ENCODE data around the gene ASXL1. TPM values are rescaled to one million over a fixed set of nuclear protein-coding genes. Genes with fewer than 3 reads are reported as not detected.
"Not testable (repeated sequence)": the region's sequence is repeated elsewhere in the genome, so short reads cannot be mapped to it uniquely, and the experiment has no call there.

Gene ASXL1
- total RNA-seq, 2 experiments from 2014 or later: 129 to 137 TPM

DNA sequence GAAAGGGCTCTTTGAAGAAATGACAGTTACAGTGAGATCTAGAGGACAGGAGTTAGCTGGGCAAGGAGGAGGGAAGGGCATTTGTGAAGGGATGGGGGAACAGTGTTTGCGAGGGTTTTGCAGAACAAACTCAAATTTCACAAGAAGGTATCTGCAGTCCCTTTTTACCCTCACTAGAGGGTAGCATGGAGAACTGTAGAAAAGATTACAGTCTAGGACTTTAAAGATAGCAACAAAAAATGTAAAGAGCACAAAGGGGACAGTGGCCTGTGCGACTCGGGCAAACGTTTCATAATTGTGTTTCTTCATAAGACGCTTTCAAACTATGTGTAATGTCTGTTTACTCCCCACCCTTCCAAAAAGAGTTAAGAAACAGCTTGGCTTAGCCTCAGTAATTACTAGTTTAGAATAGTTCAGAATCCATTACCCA lies 21.2 kb upstream of the ASXL1 start:
- intact Hi-C loops (cut with micrococcal nuclease): no loop called here
- Mint-ChIP-seq H3K4me1 (ENCODE audit: low read depth) (peaks cover 40% of the 10 kb centered on the region), H3K27me3 (no peaks in the 10 kb centered on the region), H3K27ac (peak overlapping the region; percentile 65), H3K4me3 (no peak overlapping the region), H3K9me3 (no peaks in the 10 kb centered on the region), H3K36me3 (ENCODE audit: low read depth) (peaks cover 32% of the 10 kb centered on the region)
- DNase-seq: no peak
- no peak for ATAC-seq
- TF ChIP-seq CTCF (IDR thresholded peaks at IDR 0.05): peak; percentile 67
- ChIA-PET CTCF (interaction anchor here (0.8 to 2.2 kb wide), 7 partner anchors 8 to 52 kb away, joined by 3 to 10 read pairs (median 5); no protein-coding TSS in a partner anchor), POLR2A (interaction anchor here (0.6 to 1.5 kb wide), 5 partner anchors 11 to 113 kb away, joined by 3 to 5 read pairs (median 3); partner anchors contain the start of gene ASXL1)

GRCh38 chr20:32337937-32338661 lies 20.0 kb upstream of the ASXL1 start:
- ChIA-PET CTCF (interaction anchor here (1.7 to 2.2 kb wide), 3 partner anchors 8 to 22 kb away, joined by 5 to 10 read pairs (median 5); no protein-coding TSS in a partner anchor), POLR2A (interaction anchor here (0.9 to 1.3 kb wide), 3 partner anchors 10 to 115 kb away, joined by 3 to 5 read pairs (median 3); partner anchors contain the start of gene ASXL1)
- H3K27ac Mint-ChIP-seq: no peak overlapping the region
- H3K27me3 Mint-ChIP-seq: no peaks in the 10 kb centered on the region
- DNase-seq: no peak
- intact Hi-C loops (cut with micrococcal nuclease): no loop called here
- H3K9me3 Mint-ChIP-seq: no peaks in the 10 kb centered on the region
- no peak overlapping the region for H3K4me3 Mint-ChIP-seq
- ATAC-seq: no peak
- no peak for TF ChIP-seq CTCF (IDR thresholded peaks at IDR 0.05)
- H3K36me3 Mint-ChIP-seq (ENCODE audit: low read depth): peaks cover 26% of the 10 kb centered on the region
- peaks cover 33% of the 10 kb centered on the region for H3K4me1 Mint-ChIP-seq (ENCODE audit: low read depth)

DNA sequence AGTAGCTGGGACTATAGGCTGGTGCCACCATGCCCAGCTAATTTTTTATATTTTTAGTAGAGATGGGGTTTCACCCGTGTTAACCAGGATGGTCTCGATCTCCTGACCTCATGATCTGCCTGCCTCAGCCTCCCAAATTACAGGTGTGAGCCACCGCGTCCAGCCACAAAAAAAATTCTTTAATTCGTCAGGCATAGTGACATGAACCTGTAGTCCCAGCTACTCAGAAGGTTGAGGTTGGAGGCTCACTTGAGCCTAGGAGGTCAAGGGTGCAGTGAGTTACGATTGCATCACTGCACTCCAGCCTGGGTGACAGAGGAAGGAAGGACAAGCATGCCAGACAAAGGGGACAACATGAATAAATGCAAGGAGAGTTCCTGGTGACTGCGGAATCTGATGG lies 19.5 kb upstream of the ASXL1 start:
- H3K9me3 Mint-ChIP-seq: no peaks in the 10 kb centered on the region
- no peaks in the 10 kb centered on the region for H3K27me3 Mint-ChIP-seq
- no peak for ATAC-seq
- peaks cover 24% of the 10 kb centered on the region for H3K36me3 Mint-ChIP-seq (ENCODE audit: low read depth)
- POLR2A ChIA-PET: no interaction called here
- intact Hi-C loops (cut with micrococcal nuclease): no loop called here
- no peak for DNase-seq
- peaks cover 28% of the 10 kb centered on the region for H3K4me1 Mint-ChIP-seq (ENCODE audit: low read depth)
- H3K4me3 Mint-ChIP-seq: no peak overlapping the region
- CTCF ChIA-PET: no interaction called here
- no peak for TF ChIP-seq CTCF (IDR thresholded peaks at IDR 0.05)
- no peak overlapping the region for H3K27ac Mint-ChIP-seq

GRCh38 chr20:32339116-32339515 lies 19.0 kb upstream of the ASXL1 start:
- no peak for DNase-seq
- ATAC-seq: no peak
- no peak overlapping the region for H3K27ac Mint-ChIP-seq
- POLR2A ChIA-PET: no interaction called here
- CTCF ChIA-PET: no interaction called here
- no peaks in the 10 kb centered on the region for H3K9me3 Mint-ChIP-seq
- H3K36me3 Mint-ChIP-seq (ENCODE audit: low read depth): peaks cover 20% of the 10 kb centered on the region
- no peaks in the 10 kb centered on the region for H3K27me3 Mint-ChIP-seq
- peaks cover 23% of the 10 kb centered on the region for H3K4me1 Mint-ChIP-seq (ENCODE audit: low read depth)
- H3K4me3 Mint-ChIP-seq: no peak overlapping the region
- intact Hi-C loops (cut with micrococcal nuclease): no loop called here
- no peak for TF ChIP-seq CTCF (IDR thresholded peaks at IDR 0.05)

- H3K27ac Mint-ChIP-seq; H3K4me3 Mint-ChIP-seq; CTCF ChIA-PET; POLR2A ChIA-PET; intact Hi-C loops (cut with micrococcal nuclease); H3K9me3 Mint-ChIP-seq; ATAC-seq; H3K27me3 Mint-ChIP-seq; H3K36me3 Mint-ChIP-seq (ENCODE audit: low read depth); DNase-seq: not testable (repeated sequence)
- peaks cover 12% of the 10 kb centered on the region for H3K4me1 Mint-ChIP-seq (ENCODE audit: low read depth)
Observed at GRCh38 chr20:32341053-32341452, 17.1 kb upstream of the ASXL1 start.
